ENCODE measurements around the gene L2HGDH. TPM values are rescaled to one million over a fixed set of nuclear protein-coding genes. Genes with fewer than 3 reads are reported as not detected.

The L2HGDH gene
- total RNA-seq, 1 donor from 2014 or later = 16.8 TPM

- Mint-ChIP-seq H3K27ac (ENCODE audit: unreplicated experiment) (no peak overlapping the region), H3K27me3 (ENCODE audit: low read depth) (no peaks in the 10 kb centered on the region), H3K9me3 (no peaks in the 10 kb centered on the region), H3K4me1 (peaks cover 25% of the 10 kb centered on the region), H3K4me3 (no peak overlapping the region), H3K36me3 (ENCODE audit: low read depth) (no peaks in the 10 kb centered on the region)
- TF ChIP-seq CTCF (conservative IDR thresholded peaks at IDR 0.05) = no peak
- DNase-seq (ENCODE audit: low read depth, low spot score) = no peak
These were observed 21.0 kb upstream of the L2HGDH start for GRCh38 chr14:50333014-50333509.

- H3K27me3 Mint-ChIP-seq (ENCODE audit: low read depth) = no peaks in the 10 kb centered on the region
- H3K4me1 Mint-ChIP-seq = peaks cover 24% of the 10 kb centered on the region
- no peak for TF ChIP-seq CTCF (conservative IDR thresholded peaks at IDR 0.05)
- H3K27ac Mint-ChIP-seq (ENCODE audit: unreplicated experiment) = no peak overlapping the region
- H3K36me3 Mint-ChIP-seq (ENCODE audit: low read depth) = no peaks in the 10 kb centered on the region
- no peak for DNase-seq (ENCODE audit: low read depth, low spot score)
- no peaks in the 10 kb centered on the region for H3K9me3 Mint-ChIP-seq
- no peak overlapping the region for H3K4me3 Mint-ChIP-seq
These were observed 19.6 kb upstream of the L2HGDH start for GRCh38 chr14:50331596-50331995.

- H3K4me3 Mint-ChIP-seq = no peak overlapping the region
- peak; percentile 92 for TF ChIP-seq CTCF (conservative IDR thresholded peaks at IDR 0.05)
- peaks cover under 1% of the 10 kb centered on the region for H3K9me3 Mint-ChIP-seq
- H3K4me1 Mint-ChIP-seq = peaks cover 9% of the 10 kb centered on the region
- no peak overlapping the region for H3K27ac Mint-ChIP-seq (ENCODE audit: unreplicated experiment)
- peak; percentile 33 for DNase-seq (ENCODE audit: low read depth, low spot score)
- no peaks in the 10 kb centered on the region for H3K27me3 Mint-ChIP-seq (ENCODE audit: low read depth)
- peaks cover 11% of the 10 kb centered on the region for H3K36me3 Mint-ChIP-seq (ENCODE audit: low read depth)
These were observed 9.1 kb upstream of the L2HGDH start for GRCh38 chr14:50321009-50321660.

- Mint-ChIP-seq H3K4me1 (peaks cover 9% of the 10 kb centered on the region), H3K36me3 (ENCODE audit: low read depth) (peaks cover 16% of the 10 kb centered on the region), H3K9me3 (peaks cover 5% of the 10 kb centered on the region), H3K27me3 (ENCODE audit: low read depth) (no peaks in the 10 kb centered on the region), H3K27ac (ENCODE audit: unreplicated experiment) (no peak overlapping the region), H3K4me3 (no peak overlapping the region)
- DNase-seq (ENCODE audit: low read depth, low spot score) = no peak
- TF ChIP-seq CTCF (conservative IDR thresholded peaks at IDR 0.05) = no peak
These were observed 8.3 kb upstream of the L2HGDH start for GRCh38 chr14:50320283-50320682.

GRCh38 chr14:50319721-50320120 lies 7.7 kb upstream of the L2HGDH start:
- Mint-ChIP-seq H3K27ac (ENCODE audit: unreplicated experiment) (peak overlapping the region; percentile 31), H3K36me3 (ENCODE audit: low read depth) (peaks cover 16% of the 10 kb centered on the region), H3K4me1 (peaks cover 9% of the 10 kb centered on the region), H3K9me3 (peaks cover 5% of the 10 kb centered on the region), H3K4me3 (no peak overlapping the region), H3K27me3 (ENCODE audit: low read depth) (no peaks in the 10 kb centered on the region)
- no peak for DNase-seq (ENCODE audit: low read depth, low spot score)
- TF ChIP-seq CTCF (conservative IDR thresholded peaks at IDR 0.05) = no peak
